PC-9 (cell line): ENCODE measurements around the gene ACER3.

Experiments
- CTCF ChIP-seq: fragments of 200-600 bp; sonication (generic); conservative IDR thresholded peaks from 2 replicates; pipeline ENCODE4 v1.6.1; 2017; ENCODE audit warnings: mixed run types, antibody characterized with exemption, mild to moderate bottlenecking, moderate library complexity
- EZH2 ChIP-seq: fragments of 200-600 bp; sonication (generic); IDR thresholded peaks from 2 replicates; pipeline ENCODE4 v1.8.0; 2017; ENCODE audit warnings: antibody characterized with exemption, low read depth

DNA sequence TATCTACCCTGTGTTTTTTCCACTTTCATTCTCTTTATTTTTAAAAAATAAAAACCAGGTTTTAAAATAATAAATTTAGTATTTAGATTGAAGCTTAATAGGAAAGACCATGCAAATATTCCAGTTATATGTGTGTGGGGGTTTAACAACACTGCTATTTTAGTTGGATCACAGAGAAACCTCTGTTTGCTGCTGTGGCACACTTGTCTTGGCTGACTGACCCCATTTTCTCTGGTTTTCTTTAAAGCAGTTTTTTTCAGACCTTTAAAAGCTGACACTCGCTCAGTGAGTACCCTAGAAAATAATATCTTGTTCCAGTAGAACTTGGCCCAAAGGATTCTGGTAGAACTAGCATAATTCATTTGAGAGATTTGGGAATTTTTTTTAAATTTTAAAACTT lies 31.6 kb downstream of the ACER3 start:
- no peak for TF ChIP-seq CTCF
- no peak for TF ChIP-seq EZH2
